GM21381 (cell line): ENCODE results near the gene ACBD4.

Source experiments
- ATAC-seq: cut with Tn5 transposase; IDR thresholded peaks from one replicate; pipeline ENCODE4 v1.9.1; 2021; ENCODE audit warnings: mild to moderate bottlenecking, moderate library complexity; ENCODE audit not compliant: unreplicated experiment

Gene ACBD4

GRCh38 chr17:45104029-45104428 lies 31.5 kb upstream of the ACBD4 start:
- no peak for ATAC-seq

GRCh38 chr17:45104497-45104896 lies 31.0 kb upstream of the ACBD4 start:
- no peak for ATAC-seq

- no peak for ATAC-seq
Observed at GRCh38 chr17:45104907-45105624, 30.4 kb upstream of the ACBD4 start.

- ATAC-seq = no peak
Observed at GRCh38 chr17:45106096-45106495, 29.4 kb upstream of the ACBD4 start.

GRCh38 chr17:45106582-45106981 lies 28.9 kb upstream of the ACBD4 start:
- no peak for ATAC-seq

GRCh38 chr17:45107293-45108010 lies 28.0 kb upstream of the ACBD4 start:
- ATAC-seq = no peak

- no peak for ATAC-seq
Observed at GRCh38 chr17:45108051-45108450, 27.4 kb upstream of the ACBD4 start.

GRCh38 chr17:45108595-45109521 lies 26.6 kb upstream of the ACBD4 start:
- ATAC-seq = no peak

- no peak for ATAC-seq
Observed at GRCh38 chr17:45110676-45111611, 24.5 kb upstream of the ACBD4 start.

- ATAC-seq = no peak
Observed at GRCh38 chr17:45111850-45112249, 23.6 kb upstream of the ACBD4 start.

GRCh38 chr17:45112559-45113423 lies 22.7 kb upstream of the ACBD4 start:
- no peak for ATAC-seq

GRCh38 chr17:45113424-45113754 lies 22.1 kb upstream of the ACBD4 start:
- no peak for ATAC-seq

- ATAC-seq = no peak
Observed at GRCh38 chr17:45114117-45114932, 21.2 kb upstream of the ACBD4 start.

- no peak for ATAC-seq
Observed at GRCh38 chr17:45115015-45115625, 20.4 kb upstream of the ACBD4 start.

GRCh38 chr17:45115871-45116270 lies 19.6 kb upstream of the ACBD4 start:
- no peak for ATAC-seq

GRCh38 chr17:45116434-45117016 lies 19.0 kb upstream of the ACBD4 start:
- no peak for ATAC-seq

GRCh38 chr17:45117334-45117733 lies 18.2 kb upstream of the ACBD4 start:
- no peak for ATAC-seq
